Mammary epithelial cell (primary cell): ENCODE data around the gene PRRT2.

Experiments used
- EZH2 ChIP-seq: IDR thresholded peaks from 2 replicates; pipeline ENCODE4 v1.6.1; 2012; ENCODE audit warnings: low read length, inconsistent platforms, borderline replicate concordance
- TF ChIP-seq, protein P1 (sequence below), 2 donors: IDR thresholded peaks in 1 of 2; conservative IDR thresholded peaks in 1 of 2; 2 replicates each; pipeline ENCODE4 v1.5.1; 2011 to 2012; ENCODE audit warnings: inconsistent platforms in 2 of 2, low read length in 2 of 2, mild to moderate bottlenecking in 2 of 2, control low read depth in 1 of 2, low read depth in 1 of 2; ENCODE audit not compliant: insufficient read depth in 1 of 2; ENCODE audit errors: extremely low read depth in 1 of 2

DNA sequence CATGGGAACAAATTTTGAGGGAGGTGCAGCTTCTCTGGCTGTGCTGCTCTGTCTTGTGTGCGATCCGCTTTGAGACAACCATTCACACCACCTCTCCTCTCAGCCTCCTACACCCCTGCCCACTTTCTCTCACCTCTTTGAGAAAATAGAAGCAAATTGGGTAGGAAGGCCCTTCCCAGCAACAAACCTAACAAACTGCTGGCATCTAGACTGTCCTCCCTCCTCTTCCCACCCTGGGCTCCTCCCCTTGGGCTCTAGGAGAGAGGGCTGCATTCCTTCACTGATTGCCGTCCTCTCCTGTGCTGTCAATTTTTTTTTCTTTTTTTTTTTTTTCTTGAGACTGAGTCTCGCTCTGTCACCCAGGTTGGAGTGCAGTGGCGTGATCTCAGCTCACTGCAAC lies 37.5 kb downstream of the PRRT2 start:
- TF ChIP-seq, protein P1, sequence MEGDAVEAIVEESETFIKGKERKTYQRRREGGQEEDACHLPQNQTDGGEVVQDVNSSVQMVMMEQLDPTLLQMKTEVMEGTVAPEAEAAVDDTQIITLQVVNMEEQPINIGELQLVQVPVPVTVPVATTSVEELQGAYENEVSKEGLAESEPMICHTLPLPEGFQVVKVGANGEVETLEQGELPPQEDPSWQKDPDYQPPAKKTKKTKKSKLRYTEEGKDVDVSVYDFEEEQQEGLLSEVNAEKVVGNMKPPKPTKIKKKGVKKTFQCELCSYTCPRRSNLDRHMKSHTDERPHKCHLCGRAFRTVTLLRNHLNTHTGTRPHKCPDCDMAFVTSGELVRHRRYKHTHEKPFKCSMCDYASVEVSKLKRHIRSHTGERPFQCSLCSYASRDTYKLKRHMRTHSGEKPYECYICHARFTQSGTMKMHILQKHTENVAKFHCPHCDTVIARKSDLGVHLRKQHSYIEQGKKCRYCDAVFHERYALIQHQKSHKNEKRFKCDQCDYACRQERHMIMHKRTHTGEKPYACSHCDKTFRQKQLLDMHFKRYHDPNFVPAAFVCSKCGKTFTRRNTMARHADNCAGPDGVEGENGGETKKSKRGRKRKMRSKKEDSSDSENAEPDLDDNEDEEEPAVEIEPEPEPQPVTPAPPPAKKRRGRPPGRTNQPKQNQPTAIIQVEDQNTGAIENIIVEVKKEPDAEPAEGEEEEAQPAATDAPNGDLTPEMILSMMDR (conservative IDR thresholded peaks at IDR 0.05 in 1 of 2, IDR thresholded peaks at IDR 0.05 in 1 of 2; ENCODE audit: extremely low read depth in 1 of 2, insufficient read depth in 1 of 2, low read depth in 1 of 2, low read length in 2 of 2): no peak
- TF ChIP-seq EZH2: no peak
